Skeletal muscle cell (primary cell): ENCODE results near the gene DAPK3.
"Not testable (repeated sequence)": the region's sequence is repeated elsewhere in the genome, so short reads cannot be mapped to it uniquely, and the experiment has no call there.

Source experiments
- DNase-seq: peaks from one replicate; pipeline ENCODE4 v3.0.0-alpha.2; 2010; ENCODE audit warnings: low read depth
- H3K4me3 ChIP-seq: 2 replicates; pipeline ENCODE4 v1.5.1; 2011; ENCODE audit warnings: low read depth, mild to moderate bottlenecking, control low read depth, low read length, moderate library complexity

Gene DAPK3

DNA sequence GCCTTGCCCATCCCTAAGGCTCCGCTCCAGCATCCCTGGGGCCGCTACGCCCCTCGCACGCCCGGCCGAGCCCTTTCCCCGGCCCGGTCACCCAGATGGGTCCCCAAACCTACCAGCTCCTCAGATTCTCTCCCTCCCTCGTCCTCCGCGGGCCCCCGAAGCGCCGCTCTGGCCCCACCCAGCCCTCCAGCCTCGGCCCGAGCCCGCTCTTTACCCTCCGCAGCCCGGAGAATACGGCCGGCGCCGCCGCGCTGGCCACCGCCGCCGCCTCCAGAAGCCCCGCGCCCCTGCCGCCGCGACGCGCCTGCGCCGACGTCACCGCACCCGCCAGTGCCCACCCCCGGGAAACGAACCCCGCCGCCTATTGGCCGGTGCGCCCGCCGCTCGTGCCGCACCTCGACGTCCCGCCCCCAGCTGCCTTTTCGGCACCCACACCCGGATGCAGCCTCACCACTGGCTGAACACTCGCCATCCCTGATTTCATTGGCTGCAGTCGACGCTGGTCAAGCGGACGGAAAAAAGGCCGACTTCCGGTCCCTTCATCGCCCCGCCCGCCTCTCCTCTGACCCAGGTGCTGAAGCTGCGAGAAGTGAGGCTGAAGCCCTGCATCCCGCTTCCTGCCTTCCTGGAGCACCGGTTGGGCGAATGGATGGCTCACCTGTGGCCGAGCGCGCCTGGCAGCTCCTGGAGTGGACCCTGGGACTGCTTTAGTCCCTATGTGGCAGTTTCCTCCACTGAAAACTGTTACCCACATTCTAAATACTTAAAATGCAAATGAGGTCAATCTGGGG is at the start of gene DAPK3:
Gene DAPK3 (minus strand): TSS at position 292 of the 791 bp plus-strand sequence. CDS start 1,364 bp downstream, outside the sequence.
- DNase-seq = peak; percentile 94
- peak within 1 kb of the TSS; percentile 89 for H3K4me3 ChIP-seq

DNA sequence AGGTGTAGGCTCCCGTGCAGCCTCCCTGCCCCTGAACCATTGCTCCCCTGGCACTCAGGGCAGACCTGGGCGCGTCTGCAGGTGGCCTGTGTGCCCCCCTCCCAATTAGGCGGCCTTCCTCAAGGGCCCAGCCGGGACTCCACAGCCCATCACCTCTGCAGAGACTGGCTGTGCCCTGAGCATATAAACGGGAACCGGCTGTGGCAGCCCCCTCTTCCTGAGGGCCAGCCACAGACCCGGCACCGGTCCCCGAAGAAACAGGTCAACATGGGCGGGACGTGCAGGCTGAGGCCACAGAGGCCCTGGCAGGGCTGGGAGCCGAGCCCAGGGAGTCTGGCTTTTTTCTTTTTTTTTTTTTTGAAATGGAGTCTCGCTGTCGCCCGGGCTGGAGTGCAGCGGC is 48.7 kb upstream of the DAPK3 start:
- DNase-seq = no peak
- no peak overlapping the region for H3K4me3 ChIP-seq

DNA sequence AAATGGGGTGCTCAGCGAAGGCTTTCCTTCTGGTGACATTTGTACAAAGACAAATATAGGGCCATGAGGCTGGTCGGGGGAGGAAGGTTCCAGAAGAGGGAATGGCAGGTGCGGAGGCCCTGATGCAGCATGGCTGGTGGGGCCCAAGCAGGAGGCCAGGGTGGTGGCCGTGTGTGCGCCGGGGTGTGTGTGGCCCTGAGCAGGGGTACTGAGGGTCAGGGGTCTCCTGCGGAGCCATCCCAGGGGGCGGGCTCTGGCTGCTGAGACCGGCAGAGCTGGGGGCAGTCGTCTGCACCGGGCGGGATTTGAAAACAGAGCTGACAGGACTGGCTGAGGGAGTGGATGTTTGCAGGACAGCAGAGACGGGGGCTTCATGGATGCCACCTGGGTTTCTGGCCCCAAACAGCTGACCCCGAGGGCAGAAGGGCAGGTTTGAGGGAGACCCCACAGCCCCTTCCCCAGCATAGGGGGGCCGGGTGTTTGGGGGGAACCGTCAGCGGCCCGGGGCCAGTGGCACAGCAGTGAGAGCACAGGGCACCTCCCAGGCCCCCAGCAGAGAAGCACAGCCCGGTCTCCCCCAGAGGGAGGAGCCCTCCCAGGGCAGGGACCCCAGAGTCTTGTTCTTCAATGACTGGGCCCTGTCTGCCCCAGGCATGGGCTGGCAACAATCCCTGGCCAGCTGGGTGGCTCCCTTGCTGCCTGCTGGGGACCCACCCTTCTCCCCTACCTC is 48.0 kb upstream of the DAPK3 start:
- no peak for DNase-seq
- no peak overlapping the region for H3K4me3 ChIP-seq

DNA sequence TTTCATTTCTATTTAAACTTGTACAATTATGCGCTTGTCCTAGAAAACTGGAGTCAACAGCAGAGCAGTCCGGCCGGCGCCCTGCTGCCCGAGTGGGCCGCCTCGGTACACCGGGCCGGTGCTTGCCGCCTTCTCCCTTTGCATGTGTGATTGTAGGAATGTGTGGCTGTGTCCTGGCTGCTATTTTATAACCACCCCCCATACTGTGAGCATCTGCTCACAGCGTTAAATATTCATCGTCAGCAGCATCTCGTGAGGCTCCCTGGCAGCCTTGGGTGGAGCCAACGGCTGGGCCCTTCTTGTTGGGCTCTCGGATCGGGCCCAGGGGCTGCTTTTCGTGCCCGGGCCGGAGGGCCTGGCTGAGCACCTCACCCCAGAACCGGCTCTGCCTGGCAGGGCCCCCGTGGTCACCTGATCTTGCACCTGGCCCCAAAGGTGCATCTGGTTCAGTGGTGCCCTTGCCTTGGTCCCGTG is 47.3 kb upstream of the DAPK3 start:
- no peak overlapping the region for H3K4me3 ChIP-seq
- DNase-seq = no peak

DNA sequence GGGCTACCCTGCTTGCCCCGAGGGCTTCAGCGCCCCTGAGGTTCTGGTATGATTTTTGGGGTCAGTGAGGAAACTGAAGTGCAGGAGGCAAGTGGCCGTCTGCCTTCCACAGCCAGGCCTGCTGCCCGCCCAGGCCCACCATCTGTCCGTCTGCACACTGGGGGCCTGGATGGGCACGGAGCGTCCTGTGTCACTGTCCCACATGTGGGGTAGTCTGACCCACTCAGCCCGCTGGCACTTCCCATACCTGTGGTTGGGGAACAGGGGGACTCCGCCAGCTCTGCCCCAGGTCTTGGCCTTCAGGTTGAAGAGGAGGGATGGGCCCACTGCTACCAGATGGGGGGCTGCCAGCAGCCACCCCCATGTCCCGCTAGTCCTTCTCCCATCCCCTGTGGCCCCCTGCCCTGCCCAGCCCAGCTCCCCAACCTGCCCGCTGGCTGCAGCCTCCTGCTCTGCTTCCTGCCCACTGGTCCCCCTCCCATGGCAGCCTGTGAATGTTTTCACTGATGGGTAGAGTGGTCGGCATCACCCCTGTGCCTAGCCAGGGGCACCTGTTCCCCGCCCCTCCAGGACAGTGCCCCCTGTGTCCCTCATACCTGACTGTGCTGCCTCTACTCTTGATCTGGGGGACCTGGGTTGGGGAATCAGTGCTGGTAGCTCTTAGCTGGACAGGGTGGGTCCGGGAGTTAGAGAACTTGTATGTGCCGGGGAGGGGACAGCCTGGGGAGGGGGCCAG is 46.2 kb upstream of the DAPK3 start:
- DNase-seq = no peak
- no peak overlapping the region for H3K4me3 ChIP-seq

DNA sequence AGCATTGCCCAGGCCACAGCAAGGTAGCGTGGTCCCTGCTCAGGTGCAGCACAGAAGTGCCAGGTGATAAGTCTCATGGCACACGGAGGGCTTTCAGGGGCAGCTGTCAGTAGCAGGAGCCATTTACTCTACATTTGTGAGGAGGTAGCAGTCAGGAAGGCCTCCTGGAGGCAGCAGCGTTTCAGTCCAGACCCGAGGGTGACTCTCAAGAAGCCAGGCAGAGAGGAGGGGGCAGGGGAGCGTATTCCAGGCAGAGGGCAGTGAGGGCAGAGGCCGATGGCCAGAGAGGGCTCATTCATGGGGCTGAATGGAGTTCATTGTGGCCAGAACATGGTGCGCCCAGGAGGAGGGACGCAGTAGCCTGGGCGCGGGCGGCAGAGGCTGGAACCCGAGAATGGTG is 45.6 kb upstream of the DAPK3 start:
- no peak overlapping the region for H3K4me3 ChIP-seq
- DNase-seq = no peak

DNA sequence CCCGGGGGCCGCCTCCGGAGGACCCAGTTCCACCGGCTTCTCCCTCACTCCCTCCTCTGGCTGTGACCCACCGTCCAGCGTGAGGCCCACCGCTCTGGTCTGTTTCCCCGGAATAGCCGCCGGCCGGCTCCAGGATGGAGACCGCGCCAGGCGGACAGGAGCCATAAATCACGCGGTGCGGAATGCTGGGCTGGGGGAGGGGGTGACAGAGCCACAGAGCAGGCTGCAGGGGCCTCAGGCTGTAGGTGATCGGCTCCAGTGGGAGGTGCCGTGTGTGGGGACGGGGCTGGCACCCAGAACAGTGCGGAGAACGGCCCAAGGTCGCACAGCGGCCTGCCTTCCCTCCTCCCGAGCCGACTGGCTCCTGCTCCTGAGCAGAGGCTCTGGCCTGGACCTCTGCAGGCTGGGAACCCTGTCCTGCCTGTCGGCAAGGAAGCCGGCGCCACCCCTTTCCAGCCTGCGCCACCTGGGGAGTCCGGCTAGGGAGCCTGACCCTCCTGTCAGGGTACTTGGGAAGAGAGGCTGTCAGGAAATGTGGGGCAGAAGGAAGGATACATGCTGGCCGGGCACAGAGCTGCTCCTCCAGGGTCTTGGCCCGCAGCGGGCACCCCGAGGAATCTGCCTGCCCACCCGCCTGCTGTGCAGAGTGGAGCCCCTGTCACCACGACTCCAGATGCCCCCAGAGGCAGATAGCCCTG is 45.0 kb upstream of the DAPK3 start:
- DNase-seq = no peak
- no peak overlapping the region for H3K4me3 ChIP-seq

DNA sequence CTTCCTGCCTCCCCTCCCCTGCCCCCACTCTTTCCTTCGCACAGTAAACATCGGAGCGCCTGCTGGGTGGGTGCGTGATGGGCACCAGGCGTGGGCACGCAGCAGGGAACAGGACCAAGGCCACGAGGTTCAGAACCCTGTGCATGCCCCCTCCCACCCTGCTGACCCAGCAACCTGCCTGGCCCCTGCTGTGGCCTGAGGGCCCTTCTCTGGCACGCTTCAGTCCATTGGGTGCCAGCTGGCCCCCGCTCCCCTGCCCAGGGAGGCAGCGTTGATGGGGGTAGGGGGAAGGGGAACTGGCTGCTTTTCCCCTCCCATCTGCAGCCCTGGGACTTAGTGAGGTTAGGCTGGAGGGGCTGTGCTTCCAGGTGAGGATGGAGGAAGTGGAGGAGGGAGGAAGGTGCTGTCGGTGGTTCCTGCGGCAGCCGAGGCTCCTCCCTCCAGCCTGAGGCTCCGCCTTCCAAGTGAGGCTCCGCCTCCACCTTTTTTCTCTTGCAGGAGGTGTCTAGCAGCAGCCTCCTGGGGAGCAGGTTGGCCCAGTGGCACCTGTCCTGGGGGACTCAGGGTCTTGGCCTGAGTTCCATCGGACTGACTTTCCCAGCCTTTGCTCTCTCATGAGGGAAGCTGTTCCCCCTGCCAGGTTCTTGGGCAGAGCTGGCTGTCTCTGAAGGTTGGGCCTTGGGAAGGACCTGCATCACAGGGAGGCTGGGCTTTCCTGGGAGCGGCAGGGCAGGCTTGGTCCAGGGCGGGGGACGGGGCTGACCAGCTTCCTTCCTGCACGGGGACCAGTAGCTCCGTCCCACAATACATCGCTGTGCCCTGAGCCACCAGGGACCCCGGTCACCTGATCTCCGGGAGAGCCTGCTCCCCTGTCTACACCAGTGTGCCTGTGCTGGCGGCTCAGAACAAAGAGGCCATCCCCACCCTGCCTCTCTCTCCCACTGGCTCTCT is 43.9 kb upstream of the DAPK3 start:
- no peak overlapping the region for H3K4me3 ChIP-seq
- no peak for DNase-seq

DNA sequence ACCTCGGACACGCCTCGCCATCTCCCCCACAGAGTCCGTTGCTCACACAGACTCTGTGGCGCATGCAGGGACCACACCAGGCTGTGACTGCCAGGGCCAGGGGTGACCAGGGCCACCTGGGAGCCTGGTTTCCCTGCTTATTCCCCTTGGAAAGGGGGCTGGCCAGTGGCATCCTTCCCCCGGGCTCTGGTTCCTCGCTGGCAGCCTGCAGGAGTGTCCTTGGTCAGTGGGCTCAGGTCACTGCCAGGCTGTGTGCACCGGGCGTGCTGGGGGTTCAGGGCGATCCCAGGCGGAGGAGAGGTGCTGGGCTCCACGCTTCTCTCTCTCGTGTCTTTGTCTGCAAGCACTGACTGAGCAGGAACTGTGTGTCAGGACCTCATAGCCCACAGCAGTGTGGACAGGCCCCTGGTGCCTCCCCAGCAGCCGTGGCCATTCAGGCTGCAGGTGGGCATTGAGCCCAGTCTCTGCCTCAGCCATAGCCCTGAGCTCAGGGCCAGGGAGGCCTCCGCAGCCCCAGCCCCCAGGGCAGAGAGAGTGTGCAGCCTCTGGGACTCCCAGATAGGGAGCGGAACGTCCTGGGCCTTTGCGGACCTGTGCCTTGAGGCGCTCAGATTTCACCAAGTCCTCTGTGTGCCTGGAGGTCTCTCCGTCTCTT is 43.1 kb upstream of the DAPK3 start:
- no peak for DNase-seq
- no peak overlapping the region for H3K4me3 ChIP-seq

DNA sequence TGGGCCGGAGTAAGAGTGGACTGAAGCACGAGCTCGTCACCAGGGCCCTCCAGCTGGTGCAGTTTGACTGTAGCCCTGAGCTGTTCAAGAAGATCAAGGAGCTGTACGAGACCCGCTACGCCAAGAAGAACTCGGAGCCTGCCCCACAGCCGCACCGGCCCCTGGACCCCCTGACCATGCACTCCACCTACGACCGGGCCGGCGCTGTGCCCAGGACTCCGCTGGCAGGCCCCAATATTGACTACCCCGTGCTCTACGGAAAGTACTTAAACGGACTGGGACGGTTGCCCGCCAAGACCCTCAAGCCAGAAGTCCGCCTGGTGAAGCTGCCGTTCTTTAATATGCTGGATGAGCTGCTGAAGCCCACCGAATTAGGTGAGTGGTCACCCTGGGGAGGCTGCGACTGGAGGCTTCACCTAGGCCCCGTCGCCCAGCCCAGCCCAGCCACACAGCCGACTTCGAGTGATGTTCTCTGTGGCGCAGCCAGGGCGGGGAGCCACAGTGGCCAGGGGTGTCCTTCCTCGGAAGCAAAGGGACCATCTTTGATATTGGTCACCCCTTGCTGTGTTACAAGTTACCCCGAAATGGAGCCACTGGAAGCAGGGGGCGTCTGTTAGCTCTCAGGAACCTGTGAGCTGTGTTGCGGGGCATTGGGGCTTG is 42.2 kb upstream of the DAPK3 start:
- DNase-seq = no peak
- H3K4me3 ChIP-seq = no peak overlapping the region

DNA sequence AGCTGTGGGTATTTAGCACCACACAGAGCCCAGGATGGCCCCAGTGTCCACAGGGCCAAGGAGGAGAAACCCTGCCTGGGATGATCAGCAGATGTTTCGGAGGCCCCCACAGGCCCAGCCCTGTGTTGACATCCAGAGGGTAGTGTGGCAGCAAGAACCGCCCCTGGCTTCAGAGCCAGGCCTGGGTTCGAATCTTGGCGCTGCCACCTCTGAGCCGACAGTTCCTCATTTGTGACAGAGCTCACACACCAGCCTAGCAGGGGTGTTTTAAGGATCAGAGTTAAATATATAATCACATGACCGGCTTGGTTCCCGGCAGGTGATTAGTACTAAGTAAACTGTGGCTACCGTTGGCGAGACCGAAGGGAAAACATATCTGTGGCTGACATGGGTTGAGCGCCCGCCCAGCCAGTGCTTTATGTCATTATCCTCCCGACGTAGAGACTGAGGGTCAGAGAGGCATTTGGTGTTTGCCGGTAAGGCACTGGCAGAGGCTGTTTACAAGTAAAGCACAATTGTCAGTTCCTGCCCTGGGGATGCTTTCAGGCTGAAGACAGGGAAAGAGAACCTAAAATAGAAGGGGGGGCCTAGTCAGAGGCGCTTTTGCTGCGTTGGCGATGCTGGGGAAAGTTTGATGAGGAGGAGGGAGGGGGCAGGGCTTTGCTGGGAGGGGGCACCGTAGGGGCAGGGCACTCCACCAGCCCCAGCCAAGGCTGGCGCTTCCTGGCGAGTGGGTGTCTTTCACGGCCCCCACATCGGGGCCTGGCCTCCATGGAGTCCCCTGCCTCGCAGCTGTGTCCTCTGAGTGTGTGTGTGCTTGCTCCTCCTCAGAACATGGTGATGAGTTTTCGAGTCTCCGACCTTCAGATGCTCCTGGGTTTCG is 41.4 kb upstream of the DAPK3 start:
- no peak for DNase-seq
- H3K4me3 ChIP-seq = no peak overlapping the region

DNA sequence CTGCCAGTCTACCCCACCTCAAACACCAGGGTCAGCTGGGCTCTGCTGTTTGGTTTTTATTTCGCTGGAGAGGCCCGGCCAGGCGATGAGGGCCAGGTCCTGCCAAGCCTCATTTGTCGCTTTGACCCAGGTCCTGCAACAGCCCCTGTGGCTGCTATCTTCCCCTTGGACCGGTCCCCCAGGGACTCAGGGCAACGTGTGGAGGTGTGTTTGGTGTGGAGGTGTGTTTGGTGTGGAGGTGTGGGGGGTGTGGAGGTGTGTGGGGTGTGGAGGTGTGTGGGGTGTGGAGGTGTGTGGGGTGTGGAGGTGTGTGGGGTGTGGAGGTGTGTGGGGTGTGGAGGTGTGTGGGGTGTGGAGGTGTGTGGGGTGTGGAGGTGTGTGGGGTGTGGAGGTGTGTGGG is 40.5 kb upstream of the DAPK3 start:
- not testable (repeated sequence) for DNase-seq

DNA sequence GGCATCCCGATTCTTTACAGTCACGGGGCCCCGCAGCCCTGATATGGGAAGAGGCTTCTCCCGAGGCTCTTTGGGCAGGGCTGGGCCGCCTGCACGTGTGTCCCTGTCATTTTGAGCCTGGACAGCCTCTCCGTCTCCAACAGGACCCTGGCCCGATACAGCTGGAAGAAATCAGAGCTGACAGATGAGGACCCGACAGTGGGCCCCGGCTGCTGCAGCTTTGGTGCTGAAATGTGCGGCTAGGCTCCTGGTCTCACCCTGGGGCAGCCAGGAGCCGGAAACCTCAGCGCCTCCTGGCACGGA is 39.9 kb upstream of the DAPK3 start:
- no peak overlapping the region for H3K4me3 ChIP-seq

More for the DNA sequence above, 40.5 kb upstream of the DAPK3 start:
- not testable (repeated sequence) for H3K4me3 ChIP-seq

DNA sequence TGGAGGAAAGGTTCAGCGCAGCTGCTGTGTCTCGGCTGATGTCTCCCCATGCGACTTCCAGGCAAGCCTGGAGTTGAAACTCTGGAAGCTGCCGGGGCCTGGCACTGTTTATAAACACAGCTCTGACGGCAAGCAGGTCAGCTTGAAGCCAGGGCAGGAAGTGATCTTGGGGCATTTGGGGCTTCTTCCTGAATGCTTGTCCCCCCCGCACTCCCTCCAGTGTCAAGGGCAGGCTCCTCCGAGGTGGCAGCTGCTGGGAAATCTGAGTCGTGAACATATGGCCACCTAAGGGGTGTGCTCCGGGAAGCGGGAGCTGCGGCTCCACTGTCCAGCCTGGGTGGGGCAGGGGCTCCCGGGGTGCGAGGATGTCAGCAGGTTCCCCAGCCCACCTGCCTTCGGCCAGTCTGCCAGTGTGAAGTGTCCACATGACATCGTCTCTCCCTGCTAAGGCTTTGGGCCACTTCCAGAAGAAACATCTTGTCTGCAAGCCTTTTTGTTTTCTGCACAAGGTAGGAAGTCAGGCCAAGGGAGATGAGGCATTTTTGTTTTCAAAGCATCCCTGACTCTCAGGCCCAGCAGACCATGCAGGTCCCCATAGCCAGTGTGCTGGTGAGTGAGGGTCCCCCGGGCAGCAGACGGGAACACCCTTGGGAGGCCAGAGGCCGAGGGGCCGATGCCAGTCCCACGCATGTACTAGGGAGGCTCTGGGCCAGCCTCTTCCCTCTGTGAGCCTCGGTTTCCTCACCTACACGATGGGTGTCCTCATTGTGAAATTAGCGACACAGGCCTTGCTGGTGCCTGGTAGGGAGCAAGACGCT is 39.3 kb upstream of the DAPK3 start:
- DNase-seq = no peak
- peak overlapping the region; percentile 4 for H3K4me3 ChIP-seq

More for the DNA sequence above, 39.9 kb upstream of the DAPK3 start:
- DNase-seq = no peak

DNA sequence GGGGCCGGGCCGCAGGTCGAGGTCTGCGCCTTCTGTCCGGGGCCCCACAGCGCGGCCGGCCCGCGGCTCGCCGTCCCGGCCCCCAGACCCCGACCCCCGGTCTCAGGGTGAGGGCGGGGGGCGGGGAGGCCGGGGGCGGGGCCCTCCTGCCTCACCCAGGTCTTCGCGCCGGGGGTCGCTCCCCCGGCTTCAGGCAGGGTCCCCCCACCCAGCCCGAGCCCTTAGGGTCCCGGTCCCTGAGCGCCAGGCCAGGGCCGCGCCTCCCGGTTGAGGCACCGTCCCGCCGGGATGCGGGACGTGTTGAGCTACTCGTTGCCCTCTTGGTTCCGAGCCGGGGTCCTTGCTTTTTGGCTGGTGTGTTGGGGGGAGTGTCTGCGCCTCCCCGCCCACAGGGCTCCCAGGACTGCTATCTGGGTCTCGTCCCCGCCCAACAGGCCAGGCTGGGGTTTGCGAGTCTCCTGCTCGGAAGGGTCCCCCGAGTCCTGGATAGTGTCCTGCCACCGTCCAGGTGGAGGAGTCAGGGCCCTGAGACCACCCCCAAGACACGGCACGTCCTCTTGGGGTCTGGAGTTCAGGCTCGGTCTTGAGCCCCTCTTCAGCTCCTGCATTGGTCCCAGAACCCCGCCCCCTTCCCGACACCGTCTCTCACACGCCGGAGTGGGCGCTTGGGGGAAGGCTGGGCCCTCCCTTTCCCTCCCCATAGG is 37.1 kb upstream of the DAPK3 start:
- no peak for DNase-seq
- H3K4me3 ChIP-seq = peak overlapping the region; percentile 93
